Caco-2 (cell line): Measurements from ENCODE around the gene SPDYA. TPM values are rescaled to one million over a fixed set of nuclear protein-coding genes. Genes with fewer than 3 reads are reported as not detected.

Source experiments
- BruUV-seq: library from RNA; stranded (reverse); fragments of 400-500 nt; replicated peaks from 2 replicates; lab custom pipeline; 2021; lab: Mats Ljungman, UMichigan
- CTCF ChIA-PET: fragments of 300-600 bp; sonication (Branson Sonifier 250); formaldehyde crosslinking; loops from one replicate; lab custom pipeline; 2022; ENCODE audit warnings: antibody characterized with exemption; lab: Charles Lee
- POLR2A ChIA-PET: fragments of 300-600 bp; sonication (Branson Sonifier 250); formaldehyde crosslinking; loops from one replicate; lab custom pipeline; 2022; ENCODE audit warnings: antibody characterized with exemption; lab: Charles Lee
- DNase-seq, 2 experiments: peaks; one replicate each; pipeline versions ENCODE4 v3.0.0 to v3.0.0-alpha.2; 2020 to 2022
- H3K27me3 ChIP-seq: replicated peaks from 2 replicates; pipeline ENCODE4 v1.6.0; 2011; ENCODE audit warnings: low read length; ENCODE audit not compliant: control insufficient read depth, insufficient read depth
- H3K36me3 ChIP-seq: 2 replicates; pipeline ENCODE4 v1.5.1; 2011; ENCODE audit warnings: low read length; ENCODE audit not compliant: control insufficient read depth, insufficient read depth
- H3K4me1 ChIP-seq: fragments of 250-450 bp; sonication (Bioruptor Pico); 2 replicates; pipeline ENCODE4 v1.5.1; 2020; ENCODE audit warnings: mild to moderate bottlenecking
- H3K4me3 ChIP-seq: 2 replicates; pipeline ENCODE4 v1.5.1; 2011; ENCODE audit warnings: low read depth, mild to moderate bottlenecking, control low read depth, low read length
- H3K9me3 ChIP-seq: fragments of 250-450 bp; sonication (Bioruptor Pico); 2 replicates; pipeline ENCODE4 v1.5.1; 2020; ENCODE audit warnings: mild to moderate bottlenecking, moderate library complexity
- H3K27ac Mint-ChIP-seq: one replicate; pipeline ENCODE4 v1.8.0; 2022; ENCODE audit warnings: mixed read lengths; ENCODE audit not compliant: unreplicated experiment
- H3K27me3 Mint-ChIP-seq: one replicate; pipeline ENCODE4 v1.8.0; 2022; ENCODE audit warnings: mixed read lengths; ENCODE audit not compliant: insufficient read depth, unreplicated experiment
- H3K36me3 Mint-ChIP-seq: one replicate; pipeline ENCODE4 v1.8.0; 2022; ENCODE audit warnings: mild to moderate bottlenecking, mixed read lengths; ENCODE audit not compliant: insufficient read depth, unreplicated experiment
- H3K4me1 Mint-ChIP-seq: one replicate; pipeline ENCODE4 v1.8.0; 2022; ENCODE audit warnings: low read depth, mixed read lengths; ENCODE audit not compliant: unreplicated experiment
- H3K4me3 Mint-ChIP-seq: one replicate; pipeline ENCODE4 v1.8.0; 2022; ENCODE audit warnings: mild to moderate bottlenecking, moderate library complexity, mixed read lengths; ENCODE audit not compliant: unreplicated experiment
- H3K9me3 Mint-ChIP-seq: one replicate; pipeline ENCODE4 v1.8.0; 2022; ENCODE audit warnings: mixed read lengths; ENCODE audit not compliant: unreplicated experiment
- CTCF ChIP-seq, 2 experiments: fragments of 200-600 bp in 1 of 2; IDR thresholded peaks; 1 replicate in 1 of 2; 2 replicates in 1 of 2; pipeline versions ENCODE4 v1.5.1 to v1.8.0; 2011 to 2022; ENCODE audit warnings: antibody characterized with exemption in 1 of 2, control low read depth in 1 of 2, inconsistent platforms in 1 of 2, low read depth in 1 of 2, low read length in 1 of 2, mild to moderate bottlenecking in 1 of 2, moderate library complexity in 1 of 2; ENCODE audit not compliant: insufficient read depth in 1 of 2, severe bottlenecking in 1 of 2, unreplicated experiment in 1 of 2
- intact Hi-C: fragments of 100-400 bp; cut with micrococcal nuclease; formaldehyde crosslinking; loops from one replicate; pipeline ENCODE4 v1.10.0; 2022; ENCODE audit not compliant: unreplicated experiment
- total RNA-seq: library from RNA; stranded (reverse); gene quantifications from 2 replicates; pipeline ENCODE4 v1.2.3, GENCODE V29; 2022

SPDYA gene
- total RNA-seq, 1 experiment from 2014 or later: 1.5 TPM

GRCh38 chr2:28776471-28776870 is 34.2 kb upstream of the SPDYA start:
- H3K27me3 Mint-ChIP-seq: no peaks in the 10 kb centered on the region
- H3K9me3 ChIP-seq: no peaks in the 10 kb centered on the region
- ChIA-PET POLR2A (no interaction called here), CTCF (interaction anchor here (1.7 kb wide), 1 partner anchor 182 kb away, joined by 4 read pairs; no protein-coding TSS in a partner anchor)
- H3K9me3 Mint-ChIP-seq: no peaks in the 10 kb centered on the region
- TF ChIP-seq CTCF (IDR thresholded peaks at IDR 0.05; ENCODE audit: insufficient read depth in 1 of 2, low read depth in 1 of 2, low read length in 1 of 2, severe bottlenecking in 1 of 2, unreplicated experiment in 1 of 2): no peak
- H3K4me1 ChIP-seq: no peaks in the 10 kb centered on the region; the same call in 1 of the 2 replicates
- no peaks in the 10 kb centered on the region; the same call in 1 of the 2 replicates for H3K36me3 ChIP-seq
- no peak overlapping the region for H3K4me3 ChIP-seq
- no peaks in the 10 kb centered on the region for H3K4me1 Mint-ChIP-seq
- intact Hi-C loops: no loop called here
- no peaks in the 10 kb centered on the region for H3K27me3 ChIP-seq
- H3K36me3 Mint-ChIP-seq: peaks cover 41% of the 10 kb centered on the region
- no TSS peak for BruUV-seq
- H3K4me3 Mint-ChIP-seq: no peak overlapping the region
- no peak overlapping the region for H3K27ac Mint-ChIP-seq
- no peak for DNase-seq

- Mint-ChIP-seq H3K9me3 (no peaks in the 10 kb centered on the region), H3K4me1 (no peaks in the 10 kb centered on the region), H3K36me3 (peaks cover 54% of the 10 kb centered on the region), H3K27ac (no peak overlapping the region), H3K27me3 (no peaks in the 10 kb centered on the region), H3K4me3 (no peak overlapping the region)
- Histone ChIP-seq H3K27me3 (no peaks in the 10 kb centered on the region), H3K9me3 (no peaks in the 10 kb centered on the region), H3K36me3 (no peaks in the 10 kb centered on the region; the same call in 1 of the 2 replicates), H3K4me1 (no peaks in the 10 kb centered on the region; the same call in 1 of the 2 replicates), H3K4me3 (no peak overlapping the region)
- DNase-seq: no peak
- intact Hi-C loops: no loop called here
- ChIA-PET POLR2A (interaction anchor here (0.8 kb wide), 1 partner anchor 27 kb away, joined by 5 read pairs; the partner anchor contains the start of gene PPP1CB), CTCF (interaction anchor here (0.8 kb wide), 1 partner anchor 184 kb away, joined by 4 read pairs; no protein-coding TSS in a partner anchor)
- no TSS peak for BruUV-seq
- no peak for TF ChIP-seq CTCF (IDR thresholded peaks at IDR 0.05; ENCODE audit: insufficient read depth in 1 of 2, low read depth in 1 of 2, low read length in 1 of 2, severe bottlenecking in 1 of 2, unreplicated experiment in 1 of 2)
These were observed 32.2 kb upstream of the SPDYA start for GRCh38 chr2:28778392-28778791.

- Mint-ChIP-seq H3K27me3 (no peaks in the 10 kb centered on the region), H3K4me3 (no peak overlapping the region), H3K4me1 (no peaks in the 10 kb centered on the region), H3K27ac (no peak overlapping the region), H3K9me3 (no peaks in the 10 kb centered on the region), H3K36me3 (peaks cover 60% of the 10 kb centered on the region)
- no peaks in the 10 kb centered on the region for H3K27me3 ChIP-seq
- intact Hi-C loops: no loop called here
- POLR2A ChIA-PET: interaction anchor here (0.8 kb wide), 1 partner anchor 27 kb away, joined by 5 read pairs; the partner anchor contains the start of gene PPP1CB
- no peaks in the 10 kb centered on the region for H3K9me3 ChIP-seq
- H3K4me3 ChIP-seq: no peak overlapping the region
- no peak for DNase-seq
- no peaks in the 10 kb centered on the region; the same call in 1 of the 2 replicates for H3K4me1 ChIP-seq
- no peaks in the 10 kb centered on the region; the same call in 1 of the 2 replicates for H3K36me3 ChIP-seq
- CTCF ChIA-PET: interaction anchor here (0.8 kb wide), 1 partner anchor 185 kb away, joined by 4 read pairs; no protein-coding TSS in a partner anchor
- BruUV-seq: no TSS peak
- no peak for TF ChIP-seq CTCF (IDR thresholded peaks at IDR 0.05; ENCODE audit: insufficient read depth in 1 of 2, low read depth in 1 of 2, low read length in 1 of 2, severe bottlenecking in 1 of 2, unreplicated experiment in 1 of 2)
These were observed 31.6 kb upstream of the SPDYA start for GRCh38 chr2:28779001-28779400.
